ENCODE data around the gene TUBB6.

The TUBB6 gene

GRCh38 chr18:12307701-12308385, at the start of gene TUBB6:
Gene TUBB6, plus strand, starts transcription at chr18:12308241. Its CDS starts 52 bp downstream, at chr18:12308293.
- DNase-seq: peak; percentile 59

- DNase-seq: no peak
Observed at GRCh38 chr18:12258719-12259705, 49.0 kb upstream of the TUBB6 start.

- no peak for DNase-seq
Observed at GRCh38 chr18:12262748-12263147, 45.3 kb upstream of the TUBB6 start.

GRCh38 chr18:12264864-12265263, 43.2 kb upstream of the TUBB6 start:
- DNase-seq: no peak

GRCh38 chr18:12271376-12272235, 36.4 kb upstream of the TUBB6 start:
- DNase-seq: peak; percentile 78

- no peak for DNase-seq
Observed at GRCh38 chr18:12274793-12275192, 33.2 kb upstream of the TUBB6 start.

GRCh38 chr18:12276736-12277554, 31.1 kb upstream of the TUBB6 start:
- DNase-seq: no peak

- DNase-seq: no peak
Observed at GRCh38 chr18:12278215-12278671, 29.8 kb upstream of the TUBB6 start.

GRCh38 chr18:12278741-12279682, 29.0 kb upstream of the TUBB6 start:
- no peak for DNase-seq

- DNase-seq: no peak
Observed at GRCh38 chr18:12279781-12280531, 28.1 kb upstream of the TUBB6 start.

- DNase-seq: no peak
Observed at GRCh38 chr18:12281861-12282260, 26.2 kb upstream of the TUBB6 start.

GRCh38 chr18:12282442-12283039, 25.5 kb upstream of the TUBB6 start:
- DNase-seq: no peak

GRCh38 chr18:12283256-12283655, 24.8 kb upstream of the TUBB6 start:
- no peak for DNase-seq

GRCh38 chr18:12283666-12284065, 24.4 kb upstream of the TUBB6 start:
- DNase-seq: no peak

GRCh38 chr18:12287131-12287681, 20.8 kb upstream of the TUBB6 start:
- DNase-seq: no peak

GRCh38 chr18:12287684-12288402, 20.2 kb upstream of the TUBB6 start:
- peak; percentile 9 for DNase-seq

GRCh38 chr18:12288403-12288755, 19.7 kb upstream of the TUBB6 start:
- DNase-seq: no peak

- DNase-seq: no peak
Observed at GRCh38 chr18:12290086-12290485, 18.0 kb upstream of the TUBB6 start.

GRCh38 chr18:12291161-12291560, 16.9 kb upstream of the TUBB6 start:
- DNase-seq: no peak
